Nephron (organoid): Measurements from ENCODE around the gene SIM1.

Experiments
- H3K27ac Mint-ChIP-seq, 3 experiments: 2 replicates each; pipeline ENCODE4 v1.8.0; 2020; ENCODE audit warnings: mixed read lengths in 3 of 3, mild to moderate bottlenecking in 2 of 3, moderate library complexity in 1 of 3
- H3K27me3 Mint-ChIP-seq: 2 replicates; pipeline ENCODE4 v1.8.0; 2021; ENCODE audit warnings: low read depth, mild to moderate bottlenecking, moderate library complexity, mixed read lengths
- H3K36me3 Mint-ChIP-seq: 2 replicates; pipeline ENCODE4 v1.8.0; 2020; ENCODE audit warnings: low read depth, mixed read lengths
- H3K4me1 Mint-ChIP-seq: 2 replicates; pipeline ENCODE4 v1.8.0; 2020; ENCODE audit warnings: mixed read lengths
- H3K4me3 Mint-ChIP-seq, 3 experiments: 2 replicates each; pipeline ENCODE4 v1.8.0; 2020; ENCODE audit warnings: mild to moderate bottlenecking in 3 of 3, mixed read lengths in 3 of 3, moderate library complexity in 2 of 3
- H3K9me3 Mint-ChIP-seq: 2 replicates; pipeline ENCODE4 v1.8.0; 2020; ENCODE audit warnings: mixed read lengths
- CTCF ChIP-seq, 3 experiments: fragments of 200-600 bp; sonication (generic); IDR thresholded peaks; one replicate each; pipeline ENCODE4 v1.5.0; 2021; ENCODE audit warnings: antibody characterized with exemption in 3 of 3; ENCODE audit not compliant: unreplicated experiment in 3 of 3

SIM1 gene

GRCh38 chr6:100440935-100441334 lies 23.8 kb downstream of the SIM1 start:
- H3K36me3 Mint-ChIP-seq = peaks cover 28% of the 10 kb centered on the region
- no peaks in the 10 kb centered on the region for H3K9me3 Mint-ChIP-seq
- no peaks in the 10 kb centered on the region for H3K4me1 Mint-ChIP-seq
- H3K27me3 Mint-ChIP-seq = peaks cover 37% of the 10 kb centered on the region
- H3K27ac Mint-ChIP-seq = no peak overlapping the region
- H3K4me3 Mint-ChIP-seq = no peak overlapping the region
- TF ChIP-seq CTCF (IDR thresholded peaks at IDR 0.05; ENCODE audit: unreplicated experiment in 3 of 3) = no peak

GRCh38 chr6:100435299-100435698 lies 29.4 kb downstream of the SIM1 start:
- Mint-ChIP-seq H3K27ac (no peak overlapping the region), H3K9me3 (no peaks in the 10 kb centered on the region), H3K27me3 (peaks cover 4% of the 10 kb centered on the region), H3K4me1 (no peaks in the 10 kb centered on the region), H3K4me3 (no peak overlapping the region), H3K36me3 (peaks cover 44% of the 10 kb centered on the region)
- TF ChIP-seq CTCF (IDR thresholded peaks at IDR 0.05; ENCODE audit: unreplicated experiment in 3 of 3) = no peak

GRCh38 chr6:100433726-100434435 lies 30.8 kb downstream of the SIM1 start:
- H3K36me3 Mint-ChIP-seq = peaks cover 39% of the 10 kb centered on the region
- TF ChIP-seq CTCF (IDR thresholded peaks at IDR 0.05; ENCODE audit: unreplicated experiment in 3 of 3) = no peak
- no peak overlapping the region for H3K4me3 Mint-ChIP-seq
- H3K27me3 Mint-ChIP-seq = no peaks in the 10 kb centered on the region
- H3K9me3 Mint-ChIP-seq = no peaks in the 10 kb centered on the region
- H3K27ac Mint-ChIP-seq = peak overlapping the region in 1 of 3 experiments; percentile 20
- no peaks in the 10 kb centered on the region for H3K4me1 Mint-ChIP-seq

- no peak for TF ChIP-seq CTCF (IDR thresholded peaks at IDR 0.05; ENCODE audit: unreplicated experiment in 3 of 3)
- Mint-ChIP-seq H3K27me3 (no peaks in the 10 kb centered on the region), H3K9me3 (no peaks in the 10 kb centered on the region), H3K27ac (no peak overlapping the region), H3K4me1 (peaks cover under 1% of the 10 kb centered on the region), H3K36me3 (peaks cover 30% of the 10 kb centered on the region), H3K4me3 (no peak overlapping the region)
These were observed 32.6 kb downstream of the SIM1 start for GRCh38 chr6:100432136-100432535.

- no peak for TF ChIP-seq CTCF (IDR thresholded peaks at IDR 0.05; ENCODE audit: unreplicated experiment in 3 of 3)
- no peak overlapping the region for H3K27ac Mint-ChIP-seq
- H3K9me3 Mint-ChIP-seq = no peaks in the 10 kb centered on the region
- H3K36me3 Mint-ChIP-seq = peaks cover 36% of the 10 kb centered on the region
- peaks cover 4% of the 10 kb centered on the region for H3K27me3 Mint-ChIP-seq
- H3K4me3 Mint-ChIP-seq = no peak overlapping the region
- H3K4me1 Mint-ChIP-seq = peaks cover 6% of the 10 kb centered on the region
These were observed 33.8 kb downstream of the SIM1 start for GRCh38 chr6:100430962-100431361.

GRCh38 chr6:100427452-100427851 lies 37.3 kb downstream of the SIM1 start:
- no peaks in the 10 kb centered on the region for H3K9me3 Mint-ChIP-seq
- no peak for TF ChIP-seq CTCF (IDR thresholded peaks at IDR 0.05; ENCODE audit: unreplicated experiment in 3 of 3)
- peaks cover 4% of the 10 kb centered on the region for H3K27me3 Mint-ChIP-seq
- peaks cover 26% of the 10 kb centered on the region for H3K36me3 Mint-ChIP-seq
- peaks cover 6% of the 10 kb centered on the region for H3K4me1 Mint-ChIP-seq
- H3K4me3 Mint-ChIP-seq = no peak overlapping the region
- H3K27ac Mint-ChIP-seq = no peak overlapping the region
